GM18526 (cell line): Measurements from ENCODE around the gene METTL2A.
A peak's percentile ranks its signal among the peaks of the same experiment; 100 is the strongest.

Experiments
- POLR2A ChIP-seq: IDR thresholded peaks from 3 replicates; pipeline ENCODE4 v1.6.1; 2011; ENCODE audit not compliant: insufficient read length; ENCODE audit errors: extremely low read depth

Gene METTL2A, protein sequence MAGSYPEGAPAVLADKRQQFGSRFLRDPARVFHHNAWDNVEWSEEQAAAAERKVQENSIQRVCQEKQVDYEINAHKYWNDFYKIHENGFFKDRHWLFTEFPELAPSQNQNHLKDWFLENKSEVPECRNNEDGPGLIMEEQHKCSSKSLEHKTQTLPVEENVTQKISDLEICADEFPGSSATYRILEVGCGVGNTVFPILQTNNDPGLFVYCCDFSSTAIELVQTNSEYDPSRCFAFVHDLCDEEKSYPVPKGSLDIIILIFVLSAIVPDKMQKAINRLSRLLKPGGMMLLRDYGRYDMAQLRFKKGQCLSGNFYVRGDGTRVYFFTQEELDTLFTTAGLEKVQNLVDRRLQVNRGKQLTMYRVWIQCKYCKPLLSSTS

DNA sequence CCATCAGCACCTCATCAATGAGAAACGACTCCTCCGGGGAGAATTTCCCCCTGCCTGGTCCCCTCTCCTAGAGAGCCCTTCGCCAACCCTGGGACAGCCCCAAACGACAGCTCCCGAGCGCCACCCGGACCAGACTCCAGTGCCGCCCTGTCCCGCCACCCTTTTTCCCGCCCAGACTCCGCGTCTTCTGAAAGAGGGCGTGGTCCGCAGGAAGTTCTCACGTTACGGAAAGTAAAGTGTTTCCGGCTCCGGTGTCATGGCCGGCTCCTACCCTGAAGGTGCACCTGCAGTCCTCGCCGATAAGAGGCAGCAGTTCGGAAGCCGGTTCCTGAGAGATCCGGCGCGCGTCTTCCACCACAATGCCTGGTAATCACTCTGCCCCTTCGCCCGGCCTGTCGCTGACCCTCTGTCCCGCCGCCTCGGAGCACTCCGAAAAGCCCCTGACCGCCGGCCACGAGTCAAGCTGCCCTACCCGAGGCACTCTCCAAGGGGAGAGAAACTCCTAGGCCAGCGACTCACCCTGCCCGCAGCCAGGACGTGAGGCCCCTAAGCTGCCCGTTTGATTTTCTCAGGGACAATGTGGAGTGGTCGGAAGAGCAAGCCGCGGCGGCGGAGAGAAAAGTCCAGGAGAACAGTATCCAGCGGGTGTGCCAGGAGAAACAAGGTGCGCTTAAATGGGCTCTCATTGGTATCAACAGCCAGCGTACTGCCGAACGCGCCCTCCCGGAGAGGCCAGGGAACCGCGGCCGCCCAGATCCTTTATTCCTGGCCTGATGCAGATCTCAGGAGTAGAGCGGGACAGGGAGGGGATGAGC, at the start of gene METTL2A:
Gene METTL2A, plus strand, starts transcription at position 251 of the 815 bp plus-strand sequence. Its CDS starts 6 bp downstream, at position 257.
- peak; percentile 40 for TF ChIP-seq POLR2A

DNA sequence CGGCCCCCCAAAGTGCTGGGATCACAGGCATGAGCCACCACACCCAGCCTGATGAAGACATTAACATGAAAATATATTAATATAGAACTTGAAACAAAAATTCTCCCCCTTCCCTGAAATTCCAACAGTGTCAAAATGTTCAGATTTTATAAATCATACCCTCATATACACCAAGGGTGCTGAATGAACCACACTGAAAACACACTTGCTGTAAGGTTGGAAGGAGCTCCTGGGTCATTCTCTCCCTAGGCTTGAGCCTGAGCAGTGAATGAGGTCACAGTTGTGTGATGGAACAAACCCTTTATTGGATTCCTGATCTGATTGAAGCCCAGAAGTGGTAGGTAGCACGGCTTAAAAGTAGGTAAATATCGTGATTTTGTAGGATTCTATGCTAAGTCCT, 43.4 kb upstream of the METTL2A start, which contains the start of gene EFCAB3:
Gene EFCAB3, plus strand, starts transcription at position 301 of the 400 bp plus-strand sequence. CDS start 2,427 bp downstream, outside the sequence.
- no peak for TF ChIP-seq POLR2A

DNA sequence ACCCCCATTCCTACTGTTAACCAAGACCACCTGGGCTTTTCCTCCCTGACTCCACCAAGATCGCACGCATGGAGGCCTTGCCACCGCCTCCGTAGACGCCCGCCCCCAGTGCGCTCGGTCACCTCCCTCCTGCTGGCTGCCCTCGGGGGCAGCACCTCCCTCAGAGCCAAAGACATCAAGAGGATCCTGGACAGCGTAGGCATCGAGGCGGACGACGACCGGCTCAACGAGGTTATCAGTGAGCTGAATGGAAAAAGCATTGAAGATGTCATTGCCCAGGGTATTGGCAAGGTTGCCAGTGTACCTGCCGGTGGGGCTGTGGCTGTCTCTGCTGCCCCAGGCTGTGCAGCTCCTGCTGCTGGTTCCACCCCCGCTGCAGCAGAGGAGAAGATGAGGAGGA, 42.1 kb upstream of the METTL2A start:
- no peak for TF ChIP-seq POLR2A

DNA sequence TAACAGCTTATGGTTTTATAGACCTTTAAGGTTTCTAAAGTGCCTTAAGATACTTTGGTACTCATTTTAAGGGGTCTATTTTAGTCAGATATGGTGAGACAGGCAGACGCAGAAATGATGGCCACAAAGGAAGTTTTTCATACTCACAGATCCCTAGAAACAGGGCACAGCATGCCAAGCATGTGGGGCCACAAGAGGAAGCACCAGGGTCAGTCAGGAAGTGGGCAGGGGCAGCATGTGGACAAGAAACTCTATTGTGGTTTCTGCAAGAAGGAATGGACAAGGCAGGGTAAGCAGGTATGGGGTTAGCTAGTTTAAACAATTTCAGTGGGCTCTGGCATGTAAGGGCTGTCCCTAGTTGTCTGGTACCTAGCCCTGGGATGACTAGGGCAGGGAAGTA, 34.8 kb upstream of the METTL2A start:
- no peak for TF ChIP-seq POLR2A

- TF ChIP-seq POLR2A: no peak
These were observed 30.8 kb upstream of the METTL2A start for GRCh38 chr17:62392908-62393307.

DNA sequence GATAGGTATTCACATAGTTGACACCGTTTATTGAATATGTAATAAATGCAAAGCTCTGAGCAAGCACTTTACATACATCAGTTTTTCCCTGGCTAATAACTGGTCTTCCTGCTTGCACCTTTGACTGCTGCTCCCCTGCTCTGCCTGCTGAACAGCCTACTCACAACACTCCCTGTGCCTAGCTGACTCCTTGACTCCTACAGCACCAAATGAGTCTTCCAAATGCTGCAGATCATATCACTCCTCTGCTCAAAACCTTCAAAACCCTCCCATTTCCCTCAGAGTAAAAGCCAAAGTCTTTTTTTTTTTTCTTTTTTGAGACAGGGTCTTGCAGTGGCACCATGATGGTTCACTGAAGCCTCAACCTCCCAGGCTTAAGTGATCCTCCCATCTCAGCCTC, 24.8 kb upstream of the METTL2A start:
- TF ChIP-seq POLR2A: no peak

DNA sequence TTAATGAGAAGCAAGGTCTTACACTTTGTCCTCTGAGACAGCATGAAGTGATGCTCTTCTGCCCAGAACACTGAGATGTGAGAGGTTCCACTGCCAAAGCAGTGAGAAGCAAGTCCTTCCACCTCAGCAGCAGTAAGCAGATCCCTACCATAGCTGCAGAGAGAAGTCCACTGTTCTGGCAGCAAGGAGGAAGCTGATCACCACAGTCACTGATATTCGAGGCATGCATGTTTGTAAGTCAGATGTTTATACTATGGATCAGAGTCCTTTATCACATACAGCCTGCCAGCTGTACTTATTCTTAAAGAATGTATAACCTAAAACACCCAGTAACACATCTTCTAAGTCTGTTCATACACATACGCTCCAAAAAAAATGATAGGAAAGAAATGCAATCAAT, 18.2 kb upstream of the METTL2A start:
- TF ChIP-seq POLR2A: no peak

DNA sequence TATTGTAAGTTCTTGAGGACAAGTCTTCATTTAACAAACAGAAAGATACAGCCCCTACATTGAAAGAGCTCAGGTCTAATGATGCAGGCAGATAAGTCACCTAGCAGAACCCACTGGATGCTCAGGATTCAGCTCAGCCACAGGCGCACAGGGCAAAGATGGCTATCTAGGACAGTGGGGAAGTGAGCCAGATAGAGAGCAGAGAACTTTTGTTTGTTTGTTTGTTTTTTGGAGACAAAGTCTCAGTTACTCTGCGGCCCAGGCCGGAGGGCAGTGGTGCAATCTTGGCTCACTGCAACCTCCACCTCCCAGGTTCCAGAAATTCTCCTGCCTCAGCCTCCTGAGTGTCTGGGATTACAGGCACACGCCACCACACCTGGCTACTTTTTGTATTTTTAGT, 20.4 kb downstream of the METTL2A start:
- no peak for TF ChIP-seq POLR2A

- TF ChIP-seq POLR2A: no peak
These were observed 32.3 kb downstream of the METTL2A start for GRCh38 chr17:62456016-62456415.

- peak; percentile 67 for TF ChIP-seq POLR2A
These were observed 54.8 kb downstream of the METTL2A start, which contains the start of gene TLK2 for GRCh38 chr17:62478424-62478879. Gene TLK2, plus strand, starts transcription at chr17:62478825. Its CDS starts 2,301 bp downstream, at chr17:62481126.
